Hepatic stellate cell (primary cell): ENCODE data around the gene DGUOK.
"Not testable (repeated sequence)": the region's sequence is repeated elsewhere in the genome, so short reads cannot be mapped to it uniquely, and the experiment has no call there.

Experiments used
- DNase-seq: peaks from one replicate; pipeline ENCODE4 v3.0.0; 2011; ENCODE audit warnings: low spot score

Gene DGUOK

DNA sequence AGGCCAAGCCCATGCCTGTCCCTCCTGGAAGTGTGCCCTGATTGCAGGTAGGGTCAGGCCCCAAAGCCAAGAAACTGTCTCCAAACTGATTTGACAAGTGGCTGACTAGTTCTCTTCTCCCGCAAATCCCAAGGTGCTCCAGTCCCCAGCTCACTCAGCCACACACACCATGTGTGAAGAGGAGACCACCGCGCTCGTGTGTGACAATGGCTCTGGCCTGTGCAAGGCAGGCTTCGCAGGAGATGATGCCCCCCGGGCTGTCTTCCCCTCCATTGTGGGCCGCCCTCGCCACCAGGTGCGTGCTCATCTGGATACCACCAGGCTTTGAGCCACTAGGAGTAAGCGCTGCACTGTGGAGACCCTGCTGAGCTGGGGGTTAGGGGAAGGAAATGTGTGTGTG is 25.5 kb upstream of the DGUOK start:
- no peak for DNase-seq

GRCh38 chr2:73902284-73902683 is 24.4 kb upstream of the DGUOK start:
- no peak for DNase-seq

- no peak for DNase-seq
Observed at GRCh38 chr2:73903313-73903712, 23.4 kb upstream of the DGUOK start.

DNA sequence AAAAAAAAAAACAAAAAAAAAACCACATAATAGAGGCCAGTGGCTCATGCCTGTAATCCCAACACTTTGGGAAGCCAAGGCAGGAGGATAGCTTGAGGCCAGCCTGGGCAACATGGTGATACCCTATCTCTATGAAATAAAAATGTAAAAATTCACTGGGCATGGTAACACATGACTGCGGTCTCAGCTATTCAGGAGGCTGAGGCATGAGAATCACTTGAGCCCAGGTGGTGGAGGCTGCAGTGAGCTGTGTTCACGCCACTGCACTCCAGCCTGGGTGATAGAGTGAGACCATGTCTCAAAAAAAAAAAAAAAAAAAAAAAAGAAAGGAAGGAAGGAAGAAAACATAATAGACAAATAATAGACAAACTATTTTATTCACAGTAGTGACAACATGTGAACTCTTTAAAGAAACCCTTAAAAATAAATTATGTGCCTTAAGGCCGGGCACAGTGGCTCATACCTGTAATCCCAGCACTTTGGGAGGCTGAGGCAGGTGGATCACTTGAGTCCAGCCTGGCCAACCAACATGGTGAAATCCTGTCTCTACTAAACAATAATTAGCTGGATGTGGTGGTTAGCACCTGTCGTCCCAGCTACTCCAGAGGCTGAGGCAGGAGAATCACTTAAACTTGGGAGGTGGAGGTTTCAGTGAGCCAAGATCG is 22.6 kb upstream of the DGUOK start:
- not testable (repeated sequence) for DNase-seq

DNA sequence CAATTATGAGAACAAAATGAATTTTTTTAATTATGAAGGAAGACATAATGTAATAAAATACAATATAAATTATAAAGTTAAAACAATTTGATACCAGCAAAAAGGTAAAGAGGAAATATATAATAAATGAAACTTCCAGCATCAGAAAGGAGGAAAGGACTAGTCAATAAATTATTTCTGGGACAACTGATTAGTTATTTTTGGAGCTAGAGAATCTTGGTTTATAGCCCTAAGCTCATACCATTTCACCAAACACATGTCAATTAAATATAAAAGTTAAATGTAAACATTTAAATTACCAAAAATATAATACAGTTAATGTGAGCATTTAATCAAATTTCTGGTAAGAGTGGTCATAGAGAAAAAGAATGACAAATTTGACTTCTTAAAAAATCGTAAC is 21.7 kb upstream of the DGUOK start:
- DNase-seq: no peak

DNA sequence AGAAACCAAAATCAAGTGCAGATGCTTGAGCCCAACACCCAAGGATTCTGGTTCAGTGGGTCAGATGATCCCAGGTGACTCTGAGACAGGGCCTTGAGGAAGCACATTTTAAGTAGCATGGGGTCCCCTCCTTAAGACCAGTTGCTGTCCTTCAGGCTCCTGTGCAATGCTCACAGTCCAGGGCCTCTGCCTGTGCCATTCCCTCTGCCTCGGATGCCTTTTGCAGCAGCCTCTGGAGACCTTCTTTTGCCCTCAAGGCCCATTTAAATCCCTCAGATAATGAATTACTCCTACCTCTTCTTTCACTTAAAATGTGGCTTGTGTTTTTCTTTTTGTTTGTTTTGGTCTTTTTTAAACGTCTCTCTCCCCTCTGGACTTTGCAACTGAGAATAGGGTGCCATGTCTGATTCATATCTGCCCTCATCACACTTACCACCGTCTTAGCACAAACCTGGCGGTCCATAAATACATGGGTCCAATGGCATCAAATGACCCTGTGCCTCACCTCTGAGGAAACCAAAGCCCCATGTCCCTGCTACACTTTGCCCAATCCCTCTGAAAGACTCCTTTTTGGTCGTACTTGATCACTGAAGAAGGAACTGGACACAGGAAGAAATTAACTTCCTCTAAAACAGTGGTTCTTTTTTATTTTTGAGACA is 19.7 kb upstream of the DGUOK start:
- no peak for DNase-seq

DNA sequence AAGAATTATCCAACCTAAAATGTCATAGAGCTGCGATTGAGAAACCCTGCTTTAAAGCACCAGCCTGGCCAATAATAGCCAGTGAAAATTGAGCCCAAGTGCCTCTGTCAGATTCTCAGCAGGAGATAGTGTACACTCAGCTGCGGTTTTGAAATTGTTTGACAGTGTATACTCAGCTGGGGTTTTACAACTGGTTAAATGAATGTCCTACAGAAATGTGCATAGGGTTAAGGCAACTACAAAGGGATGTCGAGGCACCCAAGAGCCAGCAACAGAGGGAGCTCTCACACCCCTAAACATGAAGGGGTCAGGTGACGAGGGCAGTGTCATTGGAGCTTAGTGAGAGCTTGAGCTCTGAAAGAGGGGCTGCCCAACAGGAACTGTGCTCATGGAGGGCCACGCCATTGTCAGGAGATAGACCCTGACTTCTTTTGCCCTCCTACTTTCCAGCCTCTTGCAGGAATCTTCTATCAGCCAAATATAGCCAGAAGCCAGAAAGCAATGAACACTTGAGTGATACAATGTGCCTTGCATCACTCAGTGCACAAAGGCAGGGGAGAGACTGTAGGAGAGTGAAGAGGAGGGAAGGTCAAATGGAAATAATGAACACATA is 18.7 kb upstream of the DGUOK start:
- no peak for DNase-seq

DNA sequence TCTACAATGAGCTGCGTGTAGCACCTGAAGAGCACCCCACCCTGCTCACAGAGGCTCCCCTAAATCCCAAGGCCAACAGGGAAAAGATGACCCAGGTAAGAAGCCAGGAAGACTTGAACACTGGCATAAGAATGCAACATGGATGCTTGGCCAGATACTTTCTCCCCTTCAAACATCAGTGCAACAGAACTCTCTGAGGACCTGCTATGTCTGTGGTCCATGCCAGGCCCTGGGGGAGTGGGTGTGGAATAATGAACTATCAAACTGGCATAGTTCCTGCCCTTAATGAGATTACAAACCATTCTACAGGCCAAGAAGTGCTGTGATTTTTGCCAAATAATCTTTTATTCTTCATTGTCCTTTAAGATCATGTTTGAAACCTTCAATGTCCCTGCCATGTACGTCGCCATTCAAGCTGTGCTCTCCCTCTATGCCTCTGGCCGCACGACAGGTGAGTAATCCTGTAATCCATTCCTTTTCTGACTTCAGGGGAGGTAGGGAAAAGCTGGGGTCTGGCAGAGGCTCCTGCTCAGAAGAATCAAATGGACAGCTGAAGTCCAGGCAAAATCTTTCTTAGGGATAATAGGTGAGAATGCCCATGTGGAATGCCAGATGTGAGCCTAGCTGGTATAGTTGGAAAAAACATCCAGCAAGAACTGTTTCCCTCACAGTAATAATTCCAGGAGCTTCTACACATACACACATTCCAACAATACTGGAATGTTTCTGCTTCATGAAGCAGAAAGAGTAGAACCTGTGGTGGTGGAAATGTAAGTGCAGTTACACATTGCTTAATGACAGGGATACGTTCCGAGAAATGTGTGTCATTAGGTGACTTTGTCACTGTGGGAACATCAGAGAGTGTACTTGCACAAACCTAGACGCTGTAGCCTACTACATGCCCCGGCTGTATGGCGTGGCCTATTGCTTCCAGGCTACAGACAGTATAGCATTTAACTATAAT is 17.7 kb upstream of the DGUOK start:
- DNase-seq: no peak

DNA sequence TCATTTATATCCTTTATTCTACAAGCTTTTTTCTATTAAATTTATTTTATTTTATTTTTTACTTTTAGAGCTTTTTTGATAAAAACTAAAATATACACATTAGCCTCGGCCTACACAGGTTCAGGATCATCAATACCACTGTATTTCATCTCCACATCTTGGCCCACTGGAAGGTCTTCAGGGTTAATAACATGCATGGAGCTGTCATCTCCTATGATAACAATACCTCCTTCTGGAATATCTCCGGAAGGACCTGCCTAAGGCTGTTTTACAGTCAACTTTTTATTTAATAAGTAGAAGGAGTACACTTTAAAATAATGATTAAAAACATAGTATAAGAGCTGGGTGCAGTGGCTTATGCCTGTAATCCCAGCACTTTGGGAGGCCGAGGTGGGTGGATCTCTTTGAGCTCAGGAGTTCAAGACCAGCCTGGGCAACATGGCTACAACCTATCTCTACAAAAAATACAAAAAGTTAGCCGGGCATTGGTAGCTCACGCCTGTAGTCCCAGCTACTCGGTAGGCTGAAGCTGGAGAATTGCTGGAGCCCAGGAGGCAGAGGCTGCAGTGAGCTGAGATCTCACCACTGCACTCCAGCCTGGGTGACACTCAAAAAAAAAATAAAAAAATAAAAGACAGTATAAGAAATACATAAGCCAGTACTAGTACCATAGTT is 15.7 kb upstream of the DGUOK start:
- no peak for DNase-seq

DNA sequence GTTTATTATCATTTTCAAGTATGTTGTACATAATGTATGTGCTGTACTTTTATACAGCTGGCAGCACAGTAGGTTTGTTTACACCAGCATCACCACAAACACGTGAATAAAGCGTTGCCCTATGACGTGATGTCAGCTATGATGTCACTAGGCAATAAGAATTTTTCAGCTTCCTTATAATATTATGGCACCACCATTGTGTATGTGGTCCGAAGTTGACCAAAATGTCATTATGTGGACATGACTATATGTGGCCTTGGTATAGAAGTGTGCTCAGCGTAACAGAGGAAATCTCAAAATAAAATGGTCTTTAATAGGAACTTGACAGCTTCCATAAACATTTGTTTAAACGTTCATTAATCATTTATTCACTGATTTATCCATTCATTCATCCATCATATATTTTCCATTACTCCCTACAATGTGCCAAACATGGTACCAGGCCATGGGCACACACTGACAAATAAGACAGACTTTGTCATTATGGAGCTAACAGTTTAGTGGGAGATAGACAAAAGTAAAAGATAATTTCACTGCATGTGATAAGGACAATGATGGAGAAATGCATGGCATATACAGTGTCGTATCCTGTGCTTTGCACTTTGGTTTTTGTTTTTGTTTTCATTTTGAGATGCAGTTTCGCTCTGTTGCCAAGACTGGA is 15.0 kb upstream of the DGUOK start:
- DNase-seq: no peak

DNA sequence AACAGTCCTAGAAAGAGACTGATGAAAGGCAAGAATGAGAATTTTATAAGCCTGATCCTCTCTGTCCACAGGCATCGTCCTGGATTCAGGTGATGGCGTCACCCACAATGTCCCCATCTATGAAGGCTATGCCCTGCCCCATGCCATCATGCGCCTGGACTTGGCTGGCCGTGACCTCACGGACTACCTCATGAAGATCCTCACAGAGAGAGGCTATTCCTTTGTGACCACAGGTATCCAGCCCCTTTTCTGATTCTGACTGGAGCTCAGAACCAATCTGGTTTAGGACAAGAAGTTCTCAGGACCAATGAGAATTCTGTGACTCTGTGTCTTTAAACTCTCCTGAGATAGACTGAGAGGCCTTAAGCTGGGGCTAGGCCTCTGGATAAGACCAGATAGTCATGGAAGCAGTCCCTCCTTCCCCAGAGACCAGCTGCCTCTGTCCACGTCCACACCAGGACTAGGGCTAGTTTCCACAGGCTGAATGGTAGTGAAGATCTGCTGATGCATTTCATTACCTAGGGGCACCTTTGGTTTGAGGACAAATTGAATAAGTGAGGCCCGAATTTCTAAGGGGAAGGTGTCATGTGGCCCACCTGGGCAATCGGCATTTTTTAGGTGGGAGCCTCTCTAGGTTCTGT is 13.1 kb upstream of the DGUOK start:
- DNase-seq: no peak

DNA sequence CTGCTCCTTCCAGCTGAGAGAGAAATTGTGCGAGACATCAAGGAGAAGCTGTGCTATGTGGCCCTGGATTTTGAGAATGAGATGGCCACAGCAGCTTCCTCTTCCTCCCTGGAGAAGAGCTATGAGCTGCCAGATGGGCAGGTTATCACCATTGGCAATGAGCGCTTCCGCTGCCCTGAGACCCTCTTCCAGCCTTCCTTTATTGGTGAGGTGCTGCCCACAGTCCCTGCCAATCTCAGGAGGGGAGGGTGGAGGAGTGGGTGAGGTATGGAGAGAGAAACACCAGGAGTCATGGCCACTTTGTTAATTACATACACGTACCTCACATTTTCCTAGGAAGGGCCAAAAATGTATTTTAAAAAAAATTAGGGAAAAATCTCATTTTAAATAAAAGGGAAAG is 12.0 kb upstream of the DGUOK start:
- no peak for DNase-seq

DNA sequence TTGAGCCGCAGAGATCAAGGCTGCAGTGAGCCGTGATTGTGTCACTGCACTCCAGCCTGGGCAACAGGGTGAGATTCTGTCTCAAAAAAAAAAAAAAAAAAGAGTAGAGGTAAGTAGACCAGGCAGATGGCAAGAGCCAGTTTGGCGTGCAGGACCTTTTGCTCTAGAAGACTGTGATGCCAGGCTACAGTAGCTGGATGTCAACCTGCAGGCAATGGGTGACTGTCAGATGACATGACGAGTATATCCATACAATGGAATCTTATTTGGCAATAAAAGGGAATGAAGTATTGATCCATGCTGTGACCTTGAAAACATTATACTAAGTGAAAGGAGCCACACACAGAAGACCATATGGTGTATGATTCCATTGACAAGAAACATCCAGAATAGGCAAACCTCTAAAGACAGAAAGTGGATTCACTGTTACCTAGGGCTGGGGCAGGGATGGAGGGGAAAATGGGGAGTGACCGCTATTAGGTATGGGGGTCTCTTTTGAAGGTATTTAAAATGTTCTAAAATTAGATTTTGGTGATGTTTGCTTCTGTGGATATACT is 11.2 kb upstream of the DGUOK start:
- DNase-seq: no peak

- no peak for DNase-seq
Observed at GRCh38 chr2:73916666-73917065, 10.0 kb upstream of the DGUOK start.

GRCh38 chr2:73917296-73917695 is 9.4 kb upstream of the DGUOK start:
- no peak for DNase-seq

DNA sequence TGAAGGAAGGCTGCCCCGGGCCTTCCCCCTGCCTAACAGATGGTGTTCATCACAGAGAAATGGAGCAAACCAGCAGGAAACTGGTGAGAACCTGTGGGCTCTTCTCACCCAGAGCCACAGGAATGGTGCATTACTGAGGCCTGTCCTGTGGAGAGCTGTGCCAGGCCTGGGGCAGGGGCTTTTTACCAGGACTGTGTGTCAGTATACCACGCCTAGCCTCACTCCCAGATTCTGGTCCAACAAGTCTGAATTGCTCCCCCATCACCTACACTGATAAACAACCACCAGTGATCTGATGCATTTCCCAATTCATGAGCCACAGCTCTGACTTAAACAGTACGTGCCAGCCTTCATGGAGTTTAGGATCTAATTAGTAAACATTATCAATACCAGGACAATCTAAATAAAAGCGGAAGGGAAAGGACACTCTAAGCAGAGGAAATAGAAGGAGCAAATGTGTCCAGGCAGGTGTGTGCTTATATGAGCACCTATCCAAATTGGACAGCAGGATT is 8.9 kb upstream of the DGUOK start:
- DNase-seq: no peak

DNA sequence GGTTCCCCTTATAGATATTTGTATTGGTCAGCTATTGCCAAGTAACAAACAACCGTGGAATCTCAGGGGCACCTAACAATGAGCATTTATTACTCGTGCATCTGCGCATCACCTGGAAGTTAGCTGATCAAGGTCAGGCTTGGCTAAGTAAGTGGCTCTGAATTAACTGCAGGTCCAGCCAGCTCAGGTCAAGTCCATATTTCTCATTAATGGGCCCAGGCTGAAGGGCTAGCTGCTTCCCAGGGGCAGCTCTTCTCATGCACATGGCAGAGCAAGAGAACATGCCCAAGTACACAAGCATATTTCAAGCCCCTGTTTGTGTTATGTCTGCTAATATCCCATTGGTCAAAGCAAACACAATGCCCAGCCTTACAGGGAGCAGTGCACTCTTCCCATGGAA is 7.8 kb upstream of the DGUOK start:
- no peak for DNase-seq

DNA sequence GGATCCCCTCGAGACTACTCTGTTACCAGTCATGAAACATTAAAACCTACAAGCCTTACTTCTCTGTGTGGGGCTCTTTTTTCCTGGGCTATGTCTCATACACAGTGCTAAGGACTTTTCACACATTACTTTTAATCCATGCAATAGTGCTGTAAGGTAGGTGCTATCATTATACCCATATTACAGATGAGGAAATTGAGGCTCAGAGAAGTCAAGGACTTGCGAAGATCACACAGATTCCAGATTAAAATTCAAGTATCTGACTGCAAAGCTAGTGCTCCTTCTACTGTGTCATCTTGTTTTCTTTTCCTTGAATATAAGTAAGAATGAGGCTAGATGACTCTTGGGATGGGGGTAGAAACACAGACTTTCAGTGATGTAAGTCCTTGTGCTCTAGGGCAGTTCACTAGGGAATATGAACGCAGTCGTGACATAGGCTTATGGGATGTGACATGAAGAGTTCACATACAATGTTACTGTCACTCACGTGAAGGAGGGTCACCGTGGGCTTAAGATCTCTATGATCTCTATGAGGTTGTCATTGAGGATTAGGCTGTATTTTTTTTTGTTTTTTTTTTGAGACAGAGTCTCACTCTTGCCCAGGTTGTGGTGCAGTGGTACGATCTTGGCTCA is 7.0 kb upstream of the DGUOK start:
- no peak for DNase-seq

DNA sequence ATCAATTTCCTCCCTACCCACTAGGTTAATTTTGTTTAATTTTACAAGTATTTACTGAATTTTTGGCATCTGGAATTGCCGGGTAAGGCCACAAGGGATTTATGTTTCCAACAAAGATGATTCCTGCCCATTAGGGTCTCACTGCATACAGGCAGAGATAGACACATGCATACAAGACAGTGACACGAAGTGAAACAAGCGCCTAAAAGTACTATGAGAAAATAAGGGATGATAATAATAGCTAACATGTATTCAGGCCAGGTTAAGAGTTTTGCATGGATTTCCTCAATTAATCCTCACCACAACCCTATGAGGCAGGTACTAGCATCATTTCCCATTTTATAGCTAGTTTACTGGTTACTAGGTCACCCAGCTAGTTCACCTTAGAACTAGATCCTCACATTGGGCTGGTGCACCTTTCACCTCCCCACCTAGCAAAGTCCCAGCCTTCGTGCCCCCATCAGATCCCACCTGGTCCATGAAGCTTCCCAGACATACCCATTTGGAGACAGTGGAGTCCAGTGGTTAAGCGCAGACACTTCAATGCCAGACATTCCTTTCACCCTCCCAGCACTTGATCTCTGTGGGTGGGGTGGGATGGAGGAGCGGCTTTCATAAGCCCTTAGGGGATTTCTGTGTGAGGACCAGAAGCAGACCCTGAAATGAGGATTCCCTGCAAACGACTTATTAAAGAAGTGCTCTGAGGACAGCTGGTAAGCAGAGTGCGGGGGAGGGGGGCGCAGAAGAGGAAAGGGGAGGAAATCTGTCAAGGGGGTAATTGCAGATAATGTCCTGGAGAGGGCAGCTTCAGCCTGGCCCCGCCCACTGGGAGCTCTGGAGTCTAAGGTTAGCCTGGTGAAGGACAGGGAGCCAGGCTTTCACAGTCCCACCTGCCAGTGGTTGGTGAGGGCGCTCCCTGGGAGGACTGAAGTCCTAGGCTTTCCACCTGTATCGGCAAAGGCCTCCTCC is 5.8 kb upstream of the DGUOK start:
- peak; percentile 41 for DNase-seq
